Heart left ventricle (tissue), 16 donors: ENCODE results near the gene CAMKMT. TPM values are rescaled to one million over a fixed set of nuclear protein-coding genes. Genes with fewer than 3 reads are reported as not detected.

ENCODE experiments used
- ATAC-seq, 4 donors: fragments of 200-7000 bp; cut with Tn5 transposase; one replicate each; pipeline ENCODE4 v1.9.1; 2020 to 2022; ENCODE audit warnings: moderate library complexity in 4 of 4, mild to moderate bottlenecking in 3 of 4, moderate number of reproducible peaks in 1 of 4
- DNase-seq, 5 donors: peaks; one replicate each; pipeline ENCODE4 v3.0.0-alpha.2; 2020
- H3K27ac ChIP-seq, 12 donors: fragments of 200-600 bp; sonication (generic) in 4 of 12; one replicate each; pipeline versions ENCODE4 v1.5.0 to v1.8.0; 2016 to 2022; ENCODE audit warnings: mild to moderate bottlenecking in 2 of 12
- H3K27me3 ChIP-seq, 9 donors: fragments of 200-600 bp; sonication (generic) in 2 of 9; one replicate each; pipeline versions ENCODE4 v1.5.1 to v1.8.0; 2016 to 2022; ENCODE audit warnings: mild to moderate bottlenecking in 3 of 9
- H3K36me3 ChIP-seq, 9 donors: fragments of 200-600 bp; sonication (generic) in 2 of 9; one replicate each; pipeline versions ENCODE4 v1.5.0 to v1.8.0; 2018 to 2022; ENCODE audit warnings: mild to moderate bottlenecking in 2 of 9
- H3K4me1 ChIP-seq, 12 donors: fragments of 200-600 bp; sonication (generic) in 4 of 12; one replicate each; pipeline versions ENCODE4 v1.5.0 to v1.8.0; 2016 to 2022; ENCODE audit warnings: mild to moderate bottlenecking in 3 of 12
- H3K4me3 ChIP-seq, 12 donors: fragments of 200-600 bp; sonication (generic) in 4 of 12; one replicate each; pipeline versions ENCODE4 v1.5.0 to v1.8.0; 2017 to 2022; ENCODE audit warnings: mild to moderate bottlenecking in 9 of 12, moderate library complexity in 4 of 12
- H3K9me3 ChIP-seq, 12 donors: fragments of 200-600 bp; sonication (generic) in 4 of 12; one replicate each; pipeline versions ENCODE4 v1.5.0 to v1.8.0; 2016 to 2022; ENCODE audit warnings: mild to moderate bottlenecking in 1 of 12
- POLR2A ChIP-seq, 2 donors: fragments of 450-650 bp; IDR thresholded peaks; one replicate each; pipeline ENCODE4 v1.6.1; 2017; ENCODE audit warnings: antibody characterized with exemption in 2 of 2, mild to moderate bottlenecking in 2 of 2, moderate library complexity in 2 of 2
- WGBS, 4 donors: extraction: QIAGEN DNeasy Blood & Tissue Kit in 2 of 4; methylation state at CpG; one replicate each; pipeline versions ENCODE4 v1.1.5 to v1.1.7; 2013 to 2018; 5-methylcytosine and 5-hydroxymethylcytosine counted together
- intact Hi-C, 10 donors: fragments of 100-400 bp; cut with DNase I; formaldehyde crosslinking; loops; one replicate each; pipeline versions ENCODE4 v1.11.1 to v1.14.2; 2022
- polyA plus RNA-seq, 2 donors: library from polyadenylated mRNA; stranded (reverse); fragments of 200-250 nt; gene quantifications; one replicate each; pipeline ENCODE4 v1.2.3, GENCODE V29; 2013
- total RNA-seq, 9 donors: library from RNA; depleted of rRNA in 2 of 9; stranded (reverse); fragments of >200 nt in 2 of 9; fragmentation: NEBNext Ultra II Directional in 3 of 9; extraction: Animal tissue kit (Norgen Biotek cat#: 25700) in 3 of 9; gene quantifications; one replicate each; pipeline versions ENCODE4 v1.1.0 to v1.2.4, GENCODE V29; 2016 to 2023
- TF ChIP-seq, protein P1 (sequence below), 12 donors: fragments of 200-600 bp; sonication (generic) in 4 of 12; IDR thresholded peaks; one replicate each; pipeline versions ENCODE4 v1.5.0 to v1.8.0; 2018 to 2022; ENCODE audit warnings: antibody characterized with exemption in 12 of 12, mild to moderate bottlenecking in 5 of 12
- donor health status: ischemic (EF 13 %, LVEDD 7.1; RV severe dilation, severe dysfunction).
- donor health status: healthy with polysubstance abuse.
- donor health status: DM: no; HTN: yes; CAD: no.
- donor health status: DM: no; HTN: no; CAD: no.
- donor health status: ischemic (EF 25% LVEDD 6.9; RV normal size, moderate dysfunction).
- donor health status: ischemic (EF 25% LVEDD 5.7; RV mildly dilated, moderate dysfunction).
- donor health status: healthy.
- donor health status: DM: yes; HTN: yes; CAD: no.
- donor health status: ischemic (EF 35%, LVEDD 5.7; RV mildly dilated, moderate dysfunction).
- donor health status: nonischemic (EF 11% LVEDD 7.7; RV severe dilation, severe dysfunction).
- donor health status: DM: yes; HTN: yes; CAD: no.
- donor health status: PGD.
- donor health status: ischemic (EF 29% LVEDD 5.4; RV normal size, mild dysfunction).
- donor health status: nonischemic (EF 23%, LVEDD 6.1; RV moderate dilation, normal function).

The CAMKMT gene
- total and polyA plus RNA-seq, 11 donors: 2.5 to 10.1 (median 4.4) TPM

DNA sequence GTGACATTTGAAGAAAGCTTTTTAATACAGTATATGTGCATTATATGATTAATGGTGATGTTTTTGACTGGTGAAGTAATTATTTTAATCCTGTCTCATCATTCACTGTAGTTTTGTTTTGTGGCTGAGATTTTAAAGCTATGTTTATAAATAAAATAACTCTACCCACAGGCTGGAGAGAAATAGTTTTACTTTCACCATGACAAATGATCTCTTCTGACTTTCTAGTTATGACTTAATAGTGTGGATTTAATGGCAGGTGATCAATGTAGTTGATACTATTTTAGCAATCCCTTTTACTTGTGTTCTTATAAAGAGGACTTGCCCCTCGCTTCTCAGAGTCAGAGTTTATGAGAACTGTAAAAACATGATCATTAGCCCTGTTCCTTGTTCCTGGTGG, 290.2 kb downstream of the CAMKMT start:
- TF ChIP-seq POLR2A (IDR thresholded peaks at IDR 0.05): no peak
- TF ChIP-seq, protein P1, sequence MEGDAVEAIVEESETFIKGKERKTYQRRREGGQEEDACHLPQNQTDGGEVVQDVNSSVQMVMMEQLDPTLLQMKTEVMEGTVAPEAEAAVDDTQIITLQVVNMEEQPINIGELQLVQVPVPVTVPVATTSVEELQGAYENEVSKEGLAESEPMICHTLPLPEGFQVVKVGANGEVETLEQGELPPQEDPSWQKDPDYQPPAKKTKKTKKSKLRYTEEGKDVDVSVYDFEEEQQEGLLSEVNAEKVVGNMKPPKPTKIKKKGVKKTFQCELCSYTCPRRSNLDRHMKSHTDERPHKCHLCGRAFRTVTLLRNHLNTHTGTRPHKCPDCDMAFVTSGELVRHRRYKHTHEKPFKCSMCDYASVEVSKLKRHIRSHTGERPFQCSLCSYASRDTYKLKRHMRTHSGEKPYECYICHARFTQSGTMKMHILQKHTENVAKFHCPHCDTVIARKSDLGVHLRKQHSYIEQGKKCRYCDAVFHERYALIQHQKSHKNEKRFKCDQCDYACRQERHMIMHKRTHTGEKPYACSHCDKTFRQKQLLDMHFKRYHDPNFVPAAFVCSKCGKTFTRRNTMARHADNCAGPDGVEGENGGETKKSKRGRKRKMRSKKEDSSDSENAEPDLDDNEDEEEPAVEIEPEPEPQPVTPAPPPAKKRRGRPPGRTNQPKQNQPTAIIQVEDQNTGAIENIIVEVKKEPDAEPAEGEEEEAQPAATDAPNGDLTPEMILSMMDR (IDR thresholded peaks at IDR 0.05): no peak
- WGBS, 4 donors: 95 to 100% (median 97%) methylated on average over 1 of the region's 1 CpG
- H3K27me3 ChIP-seq: no peaks in the 10 kb centered on the region
- no peak overlapping the region for H3K27ac ChIP-seq
- intact Hi-C loops: no loop called here
- ATAC-seq: no peak
- H3K9me3 ChIP-seq: no peaks in the 10 kb centered on the region
- no peaks in the 10 kb centered on the region for H3K36me3 ChIP-seq
- no peak overlapping the region for H3K4me3 ChIP-seq
- peaks cover 0 to 4% (median 0%) of the 10 kb centered on the region in 12 donors for H3K4me1 ChIP-seq
- DNase-seq: no peak

DNA sequence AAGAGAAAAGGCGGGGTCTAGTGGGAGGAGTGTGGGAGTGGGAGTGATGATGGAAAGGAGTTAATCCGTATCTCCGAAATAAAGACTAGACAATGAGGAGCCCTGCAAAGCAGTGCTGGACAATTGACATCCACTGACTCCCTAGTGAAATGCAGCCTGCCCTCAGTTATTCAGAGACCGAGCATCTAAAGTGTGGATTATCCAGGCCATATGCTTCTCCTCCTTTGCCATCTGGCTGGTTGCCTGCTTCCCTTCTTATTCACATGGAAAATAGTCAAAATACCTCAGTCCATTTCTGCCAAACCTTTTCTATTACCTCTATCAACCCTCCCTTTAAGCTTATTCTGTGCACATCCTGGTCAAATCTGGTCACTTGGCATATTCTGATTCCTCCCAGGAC, 291.0 kb downstream of the CAMKMT start:
- TF ChIP-seq, protein P1 (IDR thresholded peaks at IDR 0.05): no peak
- TF ChIP-seq POLR2A (IDR thresholded peaks at IDR 0.05): no peak
- no peak for ATAC-seq
- intact Hi-C loops: no loop called here
- H3K4me3 ChIP-seq: no peak overlapping the region
- no peaks in the 10 kb centered on the region for H3K9me3 ChIP-seq
- no peak for DNase-seq
- peaks cover 0 to 4% (median 0%) of the 10 kb centered on the region in 12 donors for H3K4me1 ChIP-seq
- H3K27me3 ChIP-seq: no peaks in the 10 kb centered on the region
- 80 to 92% (median 90%) methylated on average over 4 of the region's 4 CpGs for WGBS, 4 donors
- H3K27ac ChIP-seq: no peak overlapping the region
- H3K36me3 ChIP-seq: no peaks in the 10 kb centered on the region

DNA sequence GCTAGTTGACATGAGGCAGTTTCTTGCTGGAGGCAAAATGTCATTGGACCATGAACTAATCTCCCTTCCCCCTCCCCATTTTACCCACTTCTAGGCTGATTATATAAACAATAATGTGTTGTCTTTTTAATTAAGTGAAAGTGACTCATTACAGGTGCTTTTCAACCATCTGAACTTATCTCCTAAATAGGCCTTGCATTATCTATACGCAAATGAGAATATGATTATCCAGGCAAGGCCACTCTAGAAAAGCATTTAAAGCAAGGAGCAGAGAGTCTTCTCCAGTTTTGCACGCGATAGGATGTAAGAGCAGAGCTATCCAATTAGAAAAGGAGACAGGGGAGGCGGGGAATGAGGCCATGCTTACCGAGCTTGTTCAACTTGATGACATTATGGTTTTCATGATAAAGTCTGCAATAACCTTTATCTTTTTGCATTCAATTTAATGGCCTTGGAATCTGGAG, 293.7 kb downstream of the CAMKMT start:
- Histone ChIP-seq H3K4me3 (no peak overlapping the region), H3K27ac (no peak overlapping the region), H3K4me1 (peaks cover 0 to 4% (median 0%) of the 10 kb centered on the region in 12 donors), H3K36me3 (no peaks in the 10 kb centered on the region), H3K27me3 (no peaks in the 10 kb centered on the region), H3K9me3 (no peaks in the 10 kb centered on the region)
- ATAC-seq (no peak), DNase-seq (no peak)
- WGBS, 4 donors: 85 to 91% (median 90%) methylated on average over 5 of the region's 5 CpGs
- TF ChIP-seq, protein P1 (IDR thresholded peaks at IDR 0.05): no peak
- no peak for TF ChIP-seq POLR2A (IDR thresholded peaks at IDR 0.05)
- intact Hi-C loops: no loop called here

DNA sequence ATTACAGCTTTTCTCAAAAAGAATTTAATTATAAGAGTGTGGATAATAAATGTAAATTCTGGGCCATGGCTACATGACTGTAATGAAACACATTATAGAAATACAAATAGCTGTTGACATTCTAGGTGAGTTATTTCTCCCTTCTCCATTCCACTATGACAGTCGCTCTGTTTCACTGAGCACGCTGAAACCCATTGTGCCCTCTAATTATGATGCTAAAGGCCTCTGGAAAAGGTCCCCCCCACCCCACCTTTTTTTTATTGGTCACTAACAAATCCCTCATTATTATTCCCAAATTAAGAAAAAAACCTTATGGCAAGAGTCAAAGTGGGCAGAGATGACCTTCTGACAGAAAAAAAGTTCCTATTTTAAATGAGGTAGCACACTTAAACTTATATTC, 294.7 kb downstream of the CAMKMT start:
- Histone ChIP-seq H3K9me3 (no peaks in the 10 kb centered on the region), H3K36me3 (no peaks in the 10 kb centered on the region), H3K4me3 (no peak overlapping the region), H3K27me3 (no peaks in the 10 kb centered on the region), H3K27ac (no peak overlapping the region), H3K4me1 (peaks cover 0 to 4% (median 0%) of the 10 kb centered on the region in 12 donors)
- no peak for TF ChIP-seq POLR2A (IDR thresholded peaks at IDR 0.05)
- TF ChIP-seq, protein P1 (IDR thresholded peaks at IDR 0.05): no peak
- ATAC-seq (no peak), DNase-seq (no peak)
- intact Hi-C loops: no loop called here
- WGBS, 4 donors: 69 to 73% (median 71%) methylated on average over 2 of the region's 2 CpGs
